Suprapubic skin (tissue), 4 donors: Measurements from ENCODE around the gene ATXN1.

Experiments
- CTCF ChIP-seq, 2 donors: fragments of 200-600 bp in 1 of 2; fragments of 450-650 bp in 1 of 2; sonication (generic) in 1 of 2; IDR thresholded peaks; one replicate each; pipeline ENCODE4 v1.5.1; 2016 to 2019; ENCODE audit warnings: antibody characterized with exemption in 2 of 2, mild to moderate bottlenecking in 1 of 2, moderate library complexity in 1 of 2
- EP300 ChIP-seq: sonication (generic); formaldehyde crosslinking; IDR thresholded peaks from one replicate; pipeline ENCODE4 v1.6.1; 2017; ENCODE audit warnings: antibody characterized with exemption
- POLR2A ChIP-seq, 2 donors: fragments of 450-650 bp; IDR thresholded peaks; one replicate each; pipeline ENCODE4 v1.6.1; 2017; ENCODE audit warnings: antibody characterized with exemption in 2 of 2, mild to moderate bottlenecking in 2 of 2, moderate library complexity in 2 of 2
- POLR2AphosphoS5 ChIP-seq, 3 donors: sonication (generic); formaldehyde crosslinking; IDR thresholded peaks; one replicate each; pipeline ENCODE4 v1.6.1; 2017; ENCODE audit warnings: antibody characterized with exemption in 3 of 3

- TF ChIP-seq CTCF (IDR thresholded peaks at IDR 0.05) (no peak), POLR2AphosphoS5 (IDR thresholded peaks at IDR 0.05) (no peak), POLR2A (IDR thresholded peaks at IDR 0.05) (no peak), EP300 (no peak)
Measured at GRCh38 chr6:16438718-16439591, 322.3 kb downstream of the ATXN1 start.
